ENCODE measurements around the gene RGS7. TPM values are rescaled to one million over a fixed set of nuclear protein-coding genes. Genes with fewer than 3 reads are reported as not detected.

Gene RGS7
- total RNA-seq, 2 donors from 2014 or later: not detected

- no peak for DNase-seq
- Mint-ChIP-seq H3K27ac (no peak overlapping the region), H3K4me3 (no peak overlapping the region), H3K36me3 (ENCODE audit: low read depth) (no peaks in the 10 kb centered on the region), H3K27me3 (peaks cover 15% of the 10 kb centered on the region), H3K4me1 (no peaks in the 10 kb centered on the region)
- no peak for ATAC-seq
- no peaks in the 10 kb centered on the region for H3K9me3 ChIP-seq (ENCODE audit: control insufficient read depth, low read length, poor library complexity, severe bottlenecking)
Observed at GRCh38 chr1:240811256-240811655, 545.7 kb downstream of the RGS7 start.

- Mint-ChIP-seq H3K27ac (no peak overlapping the region), H3K27me3 (peaks cover 15% of the 10 kb centered on the region), H3K4me3 (no peak overlapping the region), H3K36me3 (ENCODE audit: low read depth) (no peaks in the 10 kb centered on the region), H3K4me1 (no peaks in the 10 kb centered on the region)
- ATAC-seq: no peak
- DNase-seq: no peak
- no peaks in the 10 kb centered on the region for H3K9me3 ChIP-seq (ENCODE audit: control insufficient read depth, low read length, poor library complexity, severe bottlenecking)
Observed at GRCh38 chr1:240808381-240808780, 548.6 kb downstream of the RGS7 start.

- no peaks in the 10 kb centered on the region for H3K9me3 ChIP-seq (ENCODE audit: control insufficient read depth, low read length, poor library complexity, severe bottlenecking)
- no peak for DNase-seq
- no peaks in the 10 kb centered on the region for H3K4me1 Mint-ChIP-seq
- H3K4me3 Mint-ChIP-seq: no peak overlapping the region
- H3K27me3 Mint-ChIP-seq: peaks cover 15% of the 10 kb centered on the region
- no peak for ATAC-seq
- H3K27ac Mint-ChIP-seq: no peak overlapping the region
- H3K36me3 Mint-ChIP-seq (ENCODE audit: low read depth): no peaks in the 10 kb centered on the region
Observed at GRCh38 chr1:240806200-240806745, 550.7 kb downstream of the RGS7 start.

GRCh38 chr1:240804475-240804874 is 552.5 kb downstream of the RGS7 start:
- no peaks in the 10 kb centered on the region for H3K4me1 Mint-ChIP-seq
- no peak for DNase-seq
- H3K36me3 Mint-ChIP-seq (ENCODE audit: low read depth): no peaks in the 10 kb centered on the region
- ATAC-seq: no peak
- H3K27ac Mint-ChIP-seq: no peak overlapping the region
- no peaks in the 10 kb centered on the region for H3K9me3 ChIP-seq (ENCODE audit: control insufficient read depth, low read length, poor library complexity, severe bottlenecking)
- no peak overlapping the region for H3K4me3 Mint-ChIP-seq
- peaks cover 11% of the 10 kb centered on the region for H3K27me3 Mint-ChIP-seq

- H3K9me3 ChIP-seq (ENCODE audit: control insufficient read depth, low read length, poor library complexity, severe bottlenecking): no peaks in the 10 kb centered on the region
- no peak for ATAC-seq
- H3K4me3 Mint-ChIP-seq: no peak overlapping the region
- no peak overlapping the region for H3K27ac Mint-ChIP-seq
- no peaks in the 10 kb centered on the region for H3K4me1 Mint-ChIP-seq
- H3K36me3 Mint-ChIP-seq (ENCODE audit: low read depth): no peaks in the 10 kb centered on the region
- peaks cover 7% of the 10 kb centered on the region for H3K27me3 Mint-ChIP-seq
- DNase-seq: no peak
Observed at GRCh38 chr1:240803151-240803550, 553.9 kb downstream of the RGS7 start.

- H3K27me3 Mint-ChIP-seq: no peaks in the 10 kb centered on the region
- no peak for ATAC-seq
- DNase-seq: no peak
- H3K27ac Mint-ChIP-seq: no peak overlapping the region
- H3K36me3 Mint-ChIP-seq (ENCODE audit: low read depth): no peaks in the 10 kb centered on the region
- H3K4me1 Mint-ChIP-seq: no peaks in the 10 kb centered on the region
- no peak overlapping the region for H3K4me3 Mint-ChIP-seq
- H3K9me3 ChIP-seq (ENCODE audit: control insufficient read depth, low read length, poor library complexity, severe bottlenecking): no peaks in the 10 kb centered on the region
Observed at GRCh38 chr1:240802271-240802670, 554.7 kb downstream of the RGS7 start.

GRCh38 chr1:240801442-240801841 is 555.6 kb downstream of the RGS7 start:
- H3K27ac Mint-ChIP-seq: no peak overlapping the region
- DNase-seq: no peak
- H3K27me3 Mint-ChIP-seq: no peaks in the 10 kb centered on the region
- no peak overlapping the region for H3K4me3 Mint-ChIP-seq
- H3K4me1 Mint-ChIP-seq: no peaks in the 10 kb centered on the region
- H3K36me3 Mint-ChIP-seq (ENCODE audit: low read depth): no peaks in the 10 kb centered on the region
- ATAC-seq: no peak
- no peaks in the 10 kb centered on the region for H3K9me3 ChIP-seq (ENCODE audit: control insufficient read depth, low read length, poor library complexity, severe bottlenecking)

GRCh38 chr1:240800291-240800690 is 556.7 kb downstream of the RGS7 start:
- Mint-ChIP-seq H3K36me3 (ENCODE audit: low read depth) (no peaks in the 10 kb centered on the region), H3K4me3 (no peak overlapping the region), H3K27ac (no peak overlapping the region), H3K27me3 (no peaks in the 10 kb centered on the region), H3K4me1 (no peaks in the 10 kb centered on the region)
- ATAC-seq (no peak), DNase-seq (no peak)
- no peaks in the 10 kb centered on the region for H3K9me3 ChIP-seq (ENCODE audit: control insufficient read depth, low read length, poor library complexity, severe bottlenecking)

GRCh38 chr1:240797050-240797449 is 560.0 kb downstream of the RGS7 start:
- no peaks in the 10 kb centered on the region for H3K36me3 Mint-ChIP-seq (ENCODE audit: low read depth)
- H3K4me1 Mint-ChIP-seq: peaks cover 6% of the 10 kb centered on the region
- no peaks in the 10 kb centered on the region for H3K9me3 ChIP-seq (ENCODE audit: control insufficient read depth, low read length, poor library complexity, severe bottlenecking)
- peak overlapping the region; percentile 39 for H3K27ac Mint-ChIP-seq
- no peak for DNase-seq
- no peaks in the 10 kb centered on the region for H3K27me3 Mint-ChIP-seq
- no peak for ATAC-seq
- no peak overlapping the region for H3K4me3 Mint-ChIP-seq

- H3K27ac Mint-ChIP-seq: no peak overlapping the region
- peaks cover 6% of the 10 kb centered on the region for H3K4me1 Mint-ChIP-seq
- H3K9me3 ChIP-seq (ENCODE audit: control insufficient read depth, low read length, poor library complexity, severe bottlenecking): no peaks in the 10 kb centered on the region
- DNase-seq: no peak
- H3K27me3 Mint-ChIP-seq: peaks cover 8% of the 10 kb centered on the region
- H3K36me3 Mint-ChIP-seq (ENCODE audit: low read depth): no peaks in the 10 kb centered on the region
- ATAC-seq: no peak
- no peak overlapping the region for H3K4me3 Mint-ChIP-seq
Observed at GRCh38 chr1:240794046-240794843, 562.8 kb downstream of the RGS7 start.

- Mint-ChIP-seq H3K27ac (no peak overlapping the region), H3K36me3 (ENCODE audit: low read depth) (no peaks in the 10 kb centered on the region)
- no peak for ATAC-seq
Observed at GRCh38 chr1:240792915-240793529, 564.0 kb downstream of the RGS7 start.

GRCh38 chr1:240790856-240791255 is 566.1 kb downstream of the RGS7 start:
- no peak for DNase-seq
- Mint-ChIP-seq H3K4me1 (peaks cover 6% of the 10 kb centered on the region), H3K27ac (no peak overlapping the region), H3K36me3 (ENCODE audit: low read depth) (no peaks in the 10 kb centered on the region), H3K4me3 (no peak overlapping the region), H3K27me3 (peaks cover 19% of the 10 kb centered on the region)
- no peaks in the 10 kb centered on the region for H3K9me3 ChIP-seq (ENCODE audit: control insufficient read depth, low read length, poor library complexity, severe bottlenecking)
- no peak for ATAC-seq

More at GRCh38 chr1:240792915-240793529, 564.0 kb downstream of the RGS7 start:
- H3K4me3 Mint-ChIP-seq: no peak overlapping the region
- peaks cover 15% of the 10 kb centered on the region for H3K27me3 Mint-ChIP-seq
- peaks cover 6% of the 10 kb centered on the region for H3K4me1 Mint-ChIP-seq
- H3K9me3 ChIP-seq (ENCODE audit: control insufficient read depth, low read length, poor library complexity, severe bottlenecking): no peaks in the 10 kb centered on the region
- no peak for DNase-seq

- H3K27me3 Mint-ChIP-seq: peaks cover 19% of the 10 kb centered on the region
- no peaks in the 10 kb centered on the region for H3K9me3 ChIP-seq (ENCODE audit: control insufficient read depth, low read length, poor library complexity, severe bottlenecking)
- H3K27ac Mint-ChIP-seq: no peak overlapping the region
- no peak overlapping the region for H3K4me3 Mint-ChIP-seq
- H3K4me1 Mint-ChIP-seq: no peaks in the 10 kb centered on the region
- no peaks in the 10 kb centered on the region for H3K36me3 Mint-ChIP-seq (ENCODE audit: low read depth)
- DNase-seq: no peak
- no peak for ATAC-seq
Observed at GRCh38 chr1:240786880-240787279, 570.1 kb downstream of the RGS7 start.
